NCI-H748 (cell line): ENCODE data around the gene CDHR2.
A peak's percentile ranks its signal among the peaks of the same experiment; 100 is the strongest.
"Not testable (repeated sequence)": the region's sequence is repeated elsewhere in the genome, so short reads cannot be mapped to it uniquely, and the experiment has no call there.

Experiments used
- DNase-seq: peaks from one replicate; lab custom pipeline; 2025; ENCODE audit not compliant: unreplicated experiment; lab: John Stamatoyannopoulos, UW

Gene CDHR2

DNA sequence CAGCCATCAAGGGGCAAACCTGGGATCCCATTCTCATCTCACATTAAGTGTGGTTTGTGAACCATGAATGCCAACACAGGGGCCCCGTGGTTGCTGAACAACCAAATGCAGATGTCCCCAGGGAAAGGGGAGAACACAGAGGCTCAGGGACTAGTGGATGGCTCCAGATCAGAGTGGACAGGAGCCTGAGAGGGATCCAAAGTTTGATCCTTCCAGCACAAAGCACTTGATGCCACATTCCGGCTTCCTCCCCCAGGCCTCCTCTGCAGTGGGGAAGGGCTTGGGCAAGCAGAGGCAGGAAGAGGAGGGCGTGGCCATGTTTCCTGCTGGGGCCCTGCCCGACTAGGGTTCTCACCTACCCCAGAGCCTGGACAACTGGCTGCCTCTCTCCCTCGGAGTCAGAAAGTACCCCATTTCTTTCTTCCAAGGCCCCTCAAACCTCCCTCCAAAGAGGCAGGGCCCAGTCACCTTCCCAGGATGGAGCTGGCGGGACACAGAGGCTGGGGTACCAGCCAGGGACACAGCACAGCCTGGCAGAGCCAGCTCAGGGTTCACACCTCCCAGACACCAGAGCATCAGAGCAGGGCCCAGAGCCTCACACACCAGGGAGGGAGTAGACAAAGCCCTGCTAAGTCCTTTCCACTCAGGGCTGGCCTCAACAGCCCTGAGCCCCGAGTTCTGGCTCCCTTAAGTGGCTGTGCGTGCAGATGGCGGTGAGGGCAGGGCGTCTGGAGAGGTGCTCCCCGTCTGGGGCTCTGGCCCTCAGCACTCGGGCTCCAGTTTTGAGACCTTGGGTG, 7.6 kb upstream of the CDHR2 start:
- DNase-seq = peak; percentile 44

DNA sequence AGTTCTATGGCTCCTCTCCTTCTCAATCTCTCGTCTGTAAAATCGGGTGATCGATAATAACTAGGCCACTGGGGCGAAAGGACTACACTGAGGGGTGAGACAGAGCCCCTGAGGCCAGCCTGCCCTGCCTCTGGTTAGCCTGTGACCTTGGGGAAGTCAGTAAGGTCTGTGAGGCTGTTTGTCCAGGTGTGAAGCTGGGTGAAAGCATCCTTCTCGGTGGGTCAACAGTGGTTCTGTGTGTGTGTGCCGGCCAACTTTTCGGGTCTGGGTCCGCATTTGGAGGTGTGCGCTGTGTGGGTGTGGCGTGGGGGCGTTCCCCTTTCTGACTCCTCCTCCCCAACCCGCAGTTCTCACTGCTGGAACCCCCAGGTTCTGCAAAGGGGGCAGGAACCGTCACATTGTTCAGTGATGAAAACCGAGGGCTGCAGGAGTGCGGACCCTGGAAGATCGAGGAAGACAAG, 7.0 kb upstream of the CDHR2 start:
- DNase-seq = no peak

DNA sequence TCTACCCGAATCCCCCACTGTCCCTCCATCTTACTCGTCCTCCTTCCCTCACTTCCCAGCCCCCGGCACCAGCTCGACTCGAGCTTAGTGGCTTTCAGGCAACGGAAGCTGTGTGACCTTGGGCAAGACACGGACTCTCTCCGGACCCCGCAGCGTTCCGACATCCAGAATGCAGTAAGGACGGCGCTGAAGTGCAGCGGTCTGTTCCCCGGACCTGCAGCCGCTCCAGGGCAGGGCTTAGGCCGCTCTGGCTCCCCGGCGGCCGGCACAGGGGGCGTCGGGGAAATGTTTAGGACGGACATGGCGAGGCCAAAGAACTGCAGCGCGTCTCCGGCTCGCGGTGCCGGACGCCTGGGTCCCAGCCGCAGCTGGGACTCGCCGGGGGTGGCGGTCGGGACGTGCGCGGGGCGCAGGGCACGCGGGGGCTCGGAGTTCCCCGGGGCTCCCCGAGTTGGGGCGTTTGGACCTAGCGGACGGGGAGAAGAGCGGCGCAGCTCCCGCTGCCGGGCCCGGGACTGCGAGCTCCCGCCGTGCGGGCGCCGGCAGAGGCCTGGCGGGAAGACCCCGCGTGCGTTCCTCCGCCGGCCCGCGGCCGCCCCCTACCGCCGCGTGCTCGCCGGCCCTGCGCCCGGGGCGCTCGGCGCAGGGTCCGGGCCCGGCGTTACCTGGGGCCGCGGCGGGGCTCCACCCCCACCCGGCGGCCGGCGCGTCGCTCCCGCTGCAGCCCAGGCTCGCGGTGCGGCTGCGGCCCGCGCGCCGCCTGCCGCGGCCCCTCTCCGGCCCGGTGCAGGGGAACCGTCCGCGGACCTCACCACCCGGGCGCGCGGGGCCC, 6.3 kb upstream of the CDHR2 start:
- DNase-seq = peak; percentile 69

DNA sequence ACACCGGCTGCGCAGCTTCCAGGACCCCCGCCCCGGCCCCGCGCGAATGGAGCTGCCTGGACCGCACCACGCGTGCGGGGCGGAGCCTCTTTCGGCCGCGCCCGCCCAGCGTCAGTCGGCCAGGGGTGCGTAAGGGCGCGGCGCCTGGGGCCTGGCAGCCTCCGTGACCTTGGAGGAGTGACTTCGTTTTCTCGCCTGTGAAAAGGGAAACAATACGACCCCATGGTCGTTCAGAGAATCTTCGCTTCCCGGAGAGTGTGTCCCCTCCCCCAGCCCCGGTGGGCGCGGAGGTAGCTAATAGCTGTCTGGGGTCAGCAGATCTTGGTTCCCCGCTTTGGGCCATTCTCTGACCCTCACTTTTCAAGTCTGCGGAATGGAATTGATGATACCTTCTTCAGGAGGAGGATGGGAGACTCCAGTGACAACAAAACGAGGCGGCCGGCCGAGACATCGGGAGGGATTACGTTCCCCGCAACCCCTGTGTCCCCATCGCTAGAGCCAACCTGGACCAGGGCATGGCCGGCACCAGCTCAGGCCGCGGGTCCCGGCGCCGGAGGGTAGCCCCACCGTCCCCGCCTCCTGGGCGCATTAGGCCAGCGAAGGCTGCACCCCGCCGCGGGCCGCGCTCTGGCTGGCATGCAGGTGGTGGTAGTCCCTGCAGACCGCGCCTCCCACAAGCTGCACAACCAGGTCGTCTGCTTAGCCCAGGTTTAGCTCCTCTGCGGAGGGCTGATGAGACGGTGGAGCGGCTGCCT, 5.5 kb upstream of the CDHR2 start:
- peak; percentile 89 for DNase-seq

DNA sequence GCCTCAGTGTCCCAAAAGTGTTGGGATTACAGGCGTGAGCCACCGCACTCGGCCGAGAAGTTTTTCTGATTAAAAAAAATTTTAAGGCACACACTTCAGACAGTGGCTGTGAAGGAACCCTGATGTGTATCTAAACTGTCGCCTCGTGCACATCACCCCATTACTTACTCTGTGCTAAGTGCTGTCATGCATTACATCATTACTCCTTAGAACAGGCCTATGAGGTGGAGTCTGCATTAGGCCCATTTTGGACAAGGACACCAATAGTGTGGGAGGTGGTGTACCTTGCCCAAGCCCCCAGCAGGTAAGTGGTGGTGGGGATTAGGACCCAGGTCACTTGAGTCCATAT, 3.8 kb upstream of the CDHR2 start:
- no peak for DNase-seq

DNA sequence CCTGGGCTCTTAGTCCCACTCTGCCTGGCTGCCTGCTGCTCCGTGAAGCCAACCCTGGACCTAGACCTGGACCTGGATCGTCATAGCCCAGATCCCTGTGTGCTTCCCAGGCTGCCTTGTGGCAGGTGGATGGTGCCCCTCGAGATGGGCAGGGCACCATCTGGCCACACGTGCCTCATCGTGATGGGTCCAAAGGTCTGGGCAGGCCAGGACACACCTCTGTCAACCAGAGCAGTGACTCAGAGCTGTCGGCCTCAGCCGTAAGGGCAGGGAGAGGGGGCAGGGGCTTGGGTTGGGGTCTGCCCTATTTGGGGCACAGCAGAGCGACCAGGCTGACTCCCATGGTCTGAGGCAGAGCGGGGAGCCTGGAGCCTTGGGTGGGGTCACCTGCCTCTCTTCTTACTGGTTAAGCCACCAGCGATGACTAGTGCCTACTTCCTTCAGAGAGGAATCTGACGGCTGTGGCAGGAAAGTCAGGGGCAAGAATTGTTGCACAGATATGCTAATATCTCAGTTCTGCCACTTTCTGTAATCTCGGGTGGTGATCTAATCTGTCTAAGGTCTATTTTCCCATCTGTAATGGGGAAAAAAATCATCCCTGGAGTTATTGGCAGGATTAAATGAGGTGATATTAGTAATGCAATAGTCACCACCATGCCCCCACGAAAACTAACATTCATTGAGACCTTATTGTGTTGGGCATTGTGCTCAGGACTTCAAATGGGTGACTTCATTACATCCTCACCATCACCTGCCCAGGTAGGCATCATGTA, 3.2 kb upstream of the CDHR2 start:
- no peak for DNase-seq

DNA sequence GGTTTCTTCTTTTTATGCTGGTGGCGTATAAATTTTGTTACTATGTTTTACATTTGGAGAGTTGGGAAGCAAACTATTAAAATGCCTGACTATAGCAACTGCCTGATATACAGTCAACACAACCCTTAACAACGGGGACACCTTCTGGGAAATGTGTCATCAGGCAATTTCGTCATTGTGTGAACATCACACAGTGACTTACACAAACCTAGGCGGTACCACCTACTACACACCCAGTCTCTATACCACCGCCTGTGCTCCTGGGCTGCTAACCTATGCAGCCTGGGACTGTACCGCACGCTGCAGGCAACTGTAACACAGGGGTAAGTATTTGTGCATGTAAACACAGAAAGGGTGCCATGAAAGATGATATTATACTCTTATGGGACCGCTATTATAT, 1.3 kb upstream of the CDHR2 start:
- DNase-seq = no peak

DNA sequence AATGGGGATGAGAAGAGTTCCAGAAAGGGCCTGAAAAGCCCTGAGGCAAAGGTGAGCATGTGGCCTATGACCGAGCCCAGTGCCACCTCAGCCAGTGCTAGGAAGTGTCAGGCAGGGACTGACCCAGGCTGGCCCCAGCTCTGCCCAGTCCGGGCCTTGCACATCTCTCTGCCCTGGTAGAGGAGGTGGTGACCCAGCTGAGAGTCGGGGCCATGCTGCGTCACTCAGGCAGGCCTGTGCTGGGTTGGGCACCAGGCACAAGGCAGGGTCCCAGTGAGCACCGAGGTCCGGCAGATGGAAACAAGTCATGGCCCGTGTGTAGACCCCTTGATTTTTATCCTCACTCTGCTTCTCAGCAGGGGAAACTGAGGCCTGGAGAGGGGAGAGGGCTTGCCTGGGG, 729 bp downstream of the CDHR2 start:
- no peak for DNase-seq

DNA sequence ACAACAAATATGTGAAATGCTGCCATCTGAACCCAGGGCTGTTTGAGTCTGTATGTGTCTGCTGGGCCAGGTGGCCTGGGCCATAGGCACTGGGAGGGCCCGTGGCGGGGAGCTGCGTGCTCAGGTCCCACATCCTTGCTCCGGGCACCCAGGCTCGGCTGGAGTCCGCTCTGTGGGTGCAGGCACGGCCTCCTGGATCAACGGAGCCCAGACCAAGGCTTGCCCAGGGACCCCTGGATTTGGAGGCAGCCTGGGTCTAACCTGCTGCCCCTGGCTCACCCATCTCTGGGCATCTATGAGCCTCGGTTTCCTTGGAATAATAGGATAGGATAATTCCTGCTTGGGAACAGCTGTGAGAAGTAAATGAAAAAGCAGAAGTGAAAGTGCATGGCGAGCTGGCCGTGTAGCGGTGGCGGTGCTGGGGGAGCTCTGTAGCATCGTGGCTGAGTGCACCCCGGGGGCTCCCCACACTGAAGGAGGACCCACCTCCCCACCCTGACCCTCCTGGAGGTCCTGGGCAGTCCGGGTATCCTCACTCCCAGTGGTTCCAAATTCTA, 1.2 kb downstream of the CDHR2 start:
- no peak for DNase-seq

DNA sequence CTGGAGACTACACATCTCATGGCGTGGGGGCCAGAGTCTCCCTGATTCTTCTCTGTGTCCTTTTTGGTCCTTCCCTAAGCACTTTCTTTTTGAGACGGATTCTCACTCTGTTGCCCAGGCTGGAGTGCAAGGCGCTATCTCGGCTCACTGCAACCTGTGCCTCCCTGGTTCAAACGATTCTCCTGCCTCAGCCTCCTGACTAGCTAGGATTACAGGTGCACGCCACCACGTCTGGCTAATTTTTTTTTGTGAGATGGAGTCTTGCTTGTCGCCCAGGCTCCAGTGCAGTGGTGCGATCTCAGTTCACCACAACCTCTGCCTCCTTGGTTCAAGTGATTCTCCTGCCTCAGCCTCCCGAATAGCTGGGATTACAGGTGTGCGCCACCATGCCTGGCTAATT, 1.8 kb downstream of the CDHR2 start:
- not testable (repeated sequence) for DNase-seq

DNA sequence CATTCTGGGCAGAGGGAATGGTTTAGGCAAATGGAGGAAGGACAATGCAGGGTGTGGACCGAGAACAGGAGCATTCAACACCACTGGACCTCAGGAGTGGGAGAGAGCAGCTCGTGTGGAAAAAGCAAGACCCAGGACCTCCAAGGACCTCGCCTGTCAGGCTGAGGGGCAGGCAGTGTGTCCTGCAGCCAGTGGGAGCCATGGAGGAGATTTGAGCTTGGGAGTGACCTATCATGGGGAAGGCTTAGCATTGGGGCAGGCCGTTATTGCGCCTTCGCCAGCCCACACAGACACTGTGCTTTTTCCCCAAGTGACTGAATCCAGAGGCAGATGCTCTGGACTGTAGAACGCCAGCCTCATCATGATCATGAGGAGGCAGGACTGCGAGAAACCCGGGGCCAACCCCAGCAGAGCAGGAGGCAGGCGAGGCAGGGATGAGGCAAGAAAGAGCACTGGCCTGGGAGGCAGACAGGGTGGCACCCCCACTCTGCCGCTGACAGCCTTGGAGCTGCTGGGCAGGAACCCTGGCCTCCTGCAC, 3.3 kb downstream of the CDHR2 start:
- DNase-seq = no peak

DNA sequence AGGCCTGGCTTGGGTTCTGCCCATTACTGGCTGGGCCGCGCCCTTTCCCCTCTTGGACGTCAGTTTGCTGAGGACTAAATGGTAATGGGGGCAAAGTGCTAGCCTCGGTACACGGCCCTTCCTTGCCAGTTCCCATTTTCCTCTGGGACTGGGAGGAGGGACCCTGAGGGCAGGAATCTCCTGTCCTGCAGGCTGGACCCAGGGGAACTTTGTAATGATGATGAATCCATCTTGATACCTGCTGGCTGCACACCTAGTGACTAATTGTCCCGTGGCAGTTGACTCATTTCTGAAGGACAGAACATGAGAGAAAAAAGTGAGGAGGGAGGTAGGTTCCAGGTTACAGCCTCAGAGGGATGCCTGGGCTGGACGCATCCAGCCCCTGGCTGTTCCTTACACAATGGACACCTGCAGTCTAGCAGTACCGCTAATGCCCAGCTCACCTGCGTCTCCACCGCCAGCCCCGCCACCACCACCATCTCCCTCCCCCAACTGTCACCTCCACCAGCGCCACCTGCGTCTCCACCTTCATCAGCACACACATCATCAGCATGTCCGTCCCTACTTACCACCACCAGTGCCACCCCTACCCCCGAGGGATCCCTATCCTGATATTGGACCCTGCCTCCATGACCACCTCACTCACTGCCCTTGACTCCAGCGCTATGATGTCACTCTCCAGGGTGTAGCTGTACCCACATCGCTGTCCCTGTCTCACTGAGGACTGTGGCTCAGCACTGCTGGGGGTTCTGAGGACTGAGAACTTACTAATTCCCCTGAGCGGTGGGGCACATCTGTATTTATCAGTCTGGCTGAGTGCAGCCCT, 4.3 kb downstream of the CDHR2 start:
- peak; percentile 48 for DNase-seq

DNA sequence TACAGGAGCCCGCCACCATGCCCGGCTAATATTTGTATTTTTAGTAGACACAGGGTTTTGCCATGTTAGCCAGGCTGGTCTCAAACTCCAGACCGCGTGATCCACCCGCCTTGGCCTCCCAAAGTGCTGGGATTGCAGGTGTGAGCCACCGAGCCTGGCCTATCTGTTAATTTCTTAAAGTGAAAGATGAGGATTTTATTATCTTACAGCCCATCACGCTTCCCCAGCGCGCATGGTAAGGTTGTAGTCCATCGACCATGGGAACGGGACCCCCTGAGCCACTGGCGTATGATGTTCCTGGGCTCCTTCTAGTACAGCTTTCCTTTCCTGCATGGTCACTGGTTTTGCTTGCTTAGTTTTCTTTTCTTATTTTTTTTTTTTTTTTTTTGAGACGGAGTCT, 8.7 kb downstream of the CDHR2 start:
- DNase-seq = no peak

DNA sequence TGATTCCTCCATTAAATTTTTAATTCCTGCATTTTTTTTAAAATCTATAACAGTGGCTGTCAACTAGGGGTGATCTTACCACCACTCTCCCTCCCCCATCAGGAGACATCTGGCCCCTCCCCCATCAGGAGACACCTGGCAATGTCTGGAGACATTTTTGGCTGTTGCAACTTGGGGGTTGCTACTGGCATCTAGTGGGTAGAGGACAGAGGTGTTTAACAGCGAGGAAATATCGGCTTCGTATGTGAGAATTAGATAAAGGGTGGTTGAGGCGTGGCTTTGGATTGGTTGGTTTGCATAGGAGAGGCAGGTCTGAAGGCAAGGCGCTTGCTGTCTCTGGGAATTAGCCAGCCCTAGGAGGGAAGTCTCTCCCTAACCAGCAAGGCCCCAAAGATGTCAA, 10.5 kb downstream of the CDHR2 start:
- DNase-seq = no peak

DNA sequence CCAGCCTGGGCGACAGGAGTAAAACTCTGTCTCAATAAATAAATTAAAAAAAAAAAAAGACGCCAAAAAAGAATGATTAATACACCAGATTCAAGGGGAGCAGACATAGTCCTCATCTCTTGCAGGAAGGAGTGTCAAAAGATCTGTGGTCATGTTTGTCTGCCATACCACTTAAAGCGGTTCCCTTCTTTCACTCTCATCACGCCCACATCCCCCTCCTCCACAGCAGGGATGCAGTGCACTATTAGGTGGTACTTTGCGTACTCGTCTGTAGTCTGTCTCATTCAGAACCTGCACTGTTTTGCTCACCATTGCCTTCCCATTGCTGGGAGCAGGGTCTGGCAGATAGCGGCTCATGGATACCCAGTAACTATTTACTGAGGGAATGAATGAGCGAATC, 11.2 kb downstream of the CDHR2 start:
- no peak for DNase-seq

DNA sequence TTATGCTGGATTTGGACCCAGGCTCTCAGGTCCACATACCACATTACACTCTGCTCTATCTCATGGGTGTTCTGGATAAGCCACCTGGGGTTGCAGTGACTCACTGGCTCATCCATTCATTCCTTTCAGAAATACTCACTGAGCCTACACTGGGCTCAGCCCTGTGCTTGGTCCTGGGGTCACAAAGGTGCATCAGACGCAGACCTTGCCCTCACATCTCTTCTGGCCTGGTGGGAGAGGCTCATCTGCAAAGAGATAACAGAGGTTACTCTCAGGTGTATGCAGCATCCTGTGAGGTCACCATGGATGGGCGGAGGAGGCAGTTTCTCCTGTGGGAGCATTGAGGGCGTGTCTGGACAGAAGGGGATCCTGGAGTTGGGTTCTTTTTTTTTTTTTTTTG, 12.1 kb downstream of the CDHR2 start:
- no peak for DNase-seq

DNA sequence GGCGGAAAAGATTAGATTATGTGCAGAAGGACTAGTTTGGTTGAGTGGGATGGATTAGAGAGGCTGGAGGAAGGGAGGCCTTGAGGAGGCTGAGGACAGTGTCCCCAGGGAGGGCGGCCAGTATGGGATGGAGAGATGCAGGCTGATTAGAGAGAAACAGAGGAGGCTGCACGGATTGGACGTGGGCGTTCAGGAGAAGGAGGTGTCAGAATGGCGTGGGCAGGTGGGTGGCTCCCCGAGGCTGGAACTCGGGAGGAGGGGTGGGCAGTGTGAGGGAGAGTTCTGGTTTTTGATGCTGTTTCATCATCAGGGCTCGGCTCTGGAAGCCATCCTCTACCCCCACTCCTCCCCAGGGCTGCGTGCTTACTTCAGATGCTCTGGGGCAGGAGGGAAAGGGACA, 13.0 kb downstream of the CDHR2 start:
- no peak for DNase-seq

DNA sequence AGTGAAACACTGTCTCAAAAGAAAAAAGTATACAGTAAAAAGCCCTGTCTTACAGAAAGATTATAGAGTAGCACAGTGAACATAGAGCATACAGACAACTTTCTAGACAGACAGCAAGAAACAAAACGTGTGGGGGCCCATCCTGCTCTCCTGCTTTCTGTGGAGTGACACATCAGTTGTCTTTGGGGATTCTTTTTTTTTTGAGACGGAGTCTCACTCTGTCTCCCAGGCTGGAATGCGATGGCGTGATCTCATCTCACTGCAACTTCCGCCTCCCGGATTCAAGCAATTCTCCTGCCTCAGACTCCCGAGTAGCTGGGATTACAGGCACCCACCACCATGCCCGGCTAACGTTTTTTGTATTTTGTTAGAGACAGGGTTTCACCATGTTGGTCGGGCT, 14.9 kb downstream of the CDHR2 start:
- no peak for DNase-seq

DNA sequence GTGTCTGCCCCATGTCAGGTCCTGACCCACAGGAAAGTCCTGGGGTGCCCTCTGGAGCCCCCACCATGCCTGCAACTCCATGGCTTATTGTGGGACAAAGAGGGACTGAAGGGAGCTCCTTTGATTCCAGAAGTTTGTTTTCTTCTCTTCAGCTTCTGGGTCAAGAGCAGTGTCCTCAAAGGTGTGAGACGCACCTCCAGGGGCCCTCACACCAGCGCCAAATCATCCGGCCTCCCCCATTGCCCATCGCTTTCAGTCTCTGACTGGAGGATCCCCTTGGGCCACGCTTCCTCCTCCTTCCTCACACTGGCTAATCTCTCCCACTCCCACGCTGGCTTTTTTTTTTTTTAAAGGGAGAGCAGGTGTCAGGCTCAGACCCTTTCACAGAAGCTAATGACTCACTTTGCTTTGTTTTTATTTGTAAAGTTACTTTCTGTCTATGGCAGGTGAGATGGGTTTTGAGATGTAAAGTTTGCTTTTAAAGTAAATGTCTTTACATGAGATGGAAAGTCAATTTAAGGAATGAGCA, 16.7 kb downstream of the CDHR2 start:
- no peak for DNase-seq
